ENCODE data around the gene HMSD.
A peak's percentile ranks its signal among the peaks of the same experiment; 100 is the strongest.
"Not testable (repeated sequence)": the region's sequence is repeated elsewhere in the genome, so short reads cannot be mapped to it uniquely, and the experiment has no call there.

The HMSD gene, protein sequence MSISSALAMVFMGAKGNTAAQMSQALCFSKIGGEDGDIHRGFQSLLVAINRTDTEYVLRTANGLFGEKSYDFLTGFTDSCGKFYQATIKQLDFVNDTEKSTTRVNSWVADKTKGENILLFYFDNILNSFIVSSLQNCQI

GRCh38 chr18:63949068-63949737 is at the start of gene HMSD:
TSS of gene HMSD (plus strand) at chr18:63949301. CDS start at chr18:63953456, 4,155 bp downstream.
- peak; percentile 65 for DNase-seq

DNA sequence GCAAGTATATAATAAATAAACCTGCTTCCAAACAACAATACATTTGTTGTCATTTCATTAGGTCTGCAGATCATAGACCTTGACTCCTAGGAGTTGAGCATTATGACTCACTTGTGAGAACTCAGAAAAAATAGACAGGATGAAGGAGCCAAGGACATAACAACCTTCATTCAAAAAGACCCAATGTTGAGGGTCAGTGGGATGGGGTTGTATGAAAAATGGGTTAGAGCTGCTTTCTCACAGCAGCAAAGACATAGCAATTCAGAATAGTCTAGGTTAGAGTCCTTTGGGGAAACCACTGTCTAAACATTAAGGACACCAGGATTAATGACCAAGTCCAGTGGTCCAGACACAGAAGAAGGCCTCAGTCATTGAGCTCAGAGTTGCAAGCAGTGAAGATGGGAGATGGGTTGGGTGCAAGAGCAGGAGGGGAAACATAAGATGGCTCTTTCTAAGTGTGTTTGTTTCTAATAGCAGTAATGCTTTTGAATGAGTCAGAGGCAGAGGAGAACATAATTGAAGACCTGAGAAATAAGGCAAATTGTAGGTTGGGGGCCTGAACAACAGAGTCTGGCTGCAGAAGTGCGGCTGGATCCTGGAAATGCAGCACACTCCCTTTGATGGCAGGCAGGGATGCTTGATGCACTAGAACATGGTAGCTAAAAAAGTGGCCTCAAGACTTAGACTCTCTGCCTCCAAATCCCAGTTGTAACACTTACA is 45.1 kb upstream of the HMSD start:
- DNase-seq, result no peak

- DNase-seq, result no peak
These were observed 44.4 kb upstream of the HMSD start for GRCh38 chr18:63904694-63905093.

DNA sequence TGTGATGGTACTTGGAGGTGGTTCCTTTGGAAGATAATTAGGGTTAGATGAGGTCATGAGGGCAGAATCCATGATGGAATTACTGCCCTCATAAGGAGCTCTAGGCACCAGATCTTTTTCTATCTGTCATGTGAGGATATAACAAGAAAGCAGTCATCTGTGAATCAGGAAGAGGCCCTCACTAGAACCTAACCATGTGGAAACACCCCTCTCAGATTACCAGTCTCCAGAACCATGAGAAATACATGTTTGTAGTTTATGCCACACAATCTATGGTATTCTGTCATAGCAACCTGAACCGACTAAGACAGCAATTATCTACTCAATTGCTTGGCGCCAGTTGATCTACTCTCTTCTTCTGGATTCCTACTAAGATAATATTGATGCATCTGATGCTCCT is 43.7 kb upstream of the HMSD start:
- no peak for DNase-seq

DNA sequence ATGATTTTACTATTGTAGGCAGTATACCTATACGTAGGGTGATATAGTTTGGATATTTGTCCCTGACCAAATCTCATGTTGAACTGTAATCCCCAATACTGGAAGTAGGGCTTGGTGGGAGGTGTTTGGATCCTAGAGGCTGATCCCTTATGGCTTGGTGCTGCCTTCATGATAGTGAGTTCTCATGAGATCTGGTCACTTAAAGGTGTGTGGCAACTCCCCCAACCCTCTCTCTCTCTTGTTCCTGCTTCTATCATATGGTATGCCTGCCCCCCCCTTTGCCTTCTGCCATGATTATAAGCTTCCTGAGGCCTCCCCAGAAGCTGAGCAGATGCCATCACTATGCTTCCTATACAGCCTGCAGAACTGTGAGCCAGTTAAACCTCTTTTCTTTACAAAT is 43.0 kb upstream of the HMSD start:
- no peak for DNase-seq

GRCh38 chr18:63907664-63908063 is 41.4 kb upstream of the HMSD start, which contains the start of gene SERPINB10:
TSS of gene SERPINB10 (plus strand) at chr18:63907958. CDS start at chr18:63915511, 7,553 bp downstream.
- DNase-seq, result no peak

DNA sequence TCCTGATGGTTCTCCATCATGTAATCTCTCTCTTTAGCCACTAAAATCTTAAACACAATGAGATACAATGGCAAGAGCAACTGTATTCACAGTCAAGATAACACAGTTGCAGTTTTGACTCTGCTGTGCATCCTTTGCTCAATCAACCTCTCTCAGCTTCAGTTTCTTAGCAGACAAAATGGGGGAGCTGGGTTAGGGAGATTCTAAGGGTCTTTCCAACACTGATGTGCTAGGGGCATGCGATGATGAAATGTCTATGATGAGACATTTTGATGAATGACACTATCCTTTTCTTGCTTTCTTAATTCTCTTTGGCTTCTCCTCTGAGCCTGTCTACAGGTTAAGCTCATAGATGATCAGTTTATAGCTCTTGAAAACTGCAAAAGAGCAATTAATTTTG is 40.2 kb upstream of the HMSD start:
- DNase-seq, result no peak

DNA sequence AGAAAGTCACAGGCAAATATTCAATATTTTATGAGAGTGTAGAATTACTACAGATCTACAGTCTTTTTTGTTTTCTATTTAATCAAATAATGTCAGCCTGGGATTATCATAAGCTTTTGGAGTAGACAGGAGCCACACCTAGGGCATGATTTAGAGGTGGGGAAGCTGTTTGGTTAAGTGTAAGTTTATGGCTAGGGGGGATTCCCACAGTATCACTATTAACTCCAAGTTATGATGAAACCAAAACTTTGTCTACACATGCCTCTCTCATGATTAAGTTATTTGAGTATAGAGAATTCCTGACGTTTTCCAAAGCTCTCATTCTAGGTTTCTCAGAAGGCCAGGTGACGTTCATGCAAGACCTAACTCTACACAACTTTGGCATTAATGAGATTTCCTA is 39.2 kb upstream of the HMSD start:
- DNase-seq, result no peak

DNA sequence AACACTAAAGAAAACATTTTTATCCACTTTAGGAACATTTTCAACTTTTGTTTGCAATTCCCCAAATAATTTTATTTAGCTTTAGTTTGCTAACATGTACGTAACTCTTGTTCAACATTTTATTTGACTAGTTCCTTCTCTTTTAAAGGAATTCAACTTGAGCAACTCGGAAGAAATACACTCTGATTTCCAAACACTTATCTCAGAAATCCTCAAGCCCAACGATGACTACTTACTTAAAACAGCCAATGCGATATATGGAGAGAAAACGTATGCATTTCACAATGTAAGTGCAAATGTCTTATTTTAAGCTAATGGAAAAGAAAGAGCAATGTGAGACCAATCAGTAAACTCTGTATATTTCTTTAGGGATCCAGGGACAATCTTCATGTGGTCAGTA is 31.3 kb upstream of the HMSD start:
- no peak for DNase-seq

DNA sequence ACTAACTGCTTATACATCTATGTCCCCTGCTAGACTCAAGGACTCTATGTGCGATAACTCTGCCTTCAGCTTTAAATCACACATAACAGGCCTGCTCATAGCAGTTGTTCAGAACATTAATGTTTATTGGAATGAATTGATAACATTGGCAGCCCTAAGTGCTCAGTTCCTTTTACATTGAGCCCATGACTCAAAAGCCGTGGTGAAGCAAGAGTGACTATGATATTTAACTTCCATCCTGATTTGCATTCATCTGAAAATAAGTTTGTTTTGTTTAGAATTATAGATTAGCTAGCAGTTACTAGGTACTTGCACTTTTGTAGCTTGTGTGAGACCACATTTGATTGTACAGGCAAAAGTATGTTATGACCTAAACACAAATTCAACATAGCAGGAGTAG is 27.1 kb upstream of the HMSD start:
- DNase-seq, result no peak

DNA sequence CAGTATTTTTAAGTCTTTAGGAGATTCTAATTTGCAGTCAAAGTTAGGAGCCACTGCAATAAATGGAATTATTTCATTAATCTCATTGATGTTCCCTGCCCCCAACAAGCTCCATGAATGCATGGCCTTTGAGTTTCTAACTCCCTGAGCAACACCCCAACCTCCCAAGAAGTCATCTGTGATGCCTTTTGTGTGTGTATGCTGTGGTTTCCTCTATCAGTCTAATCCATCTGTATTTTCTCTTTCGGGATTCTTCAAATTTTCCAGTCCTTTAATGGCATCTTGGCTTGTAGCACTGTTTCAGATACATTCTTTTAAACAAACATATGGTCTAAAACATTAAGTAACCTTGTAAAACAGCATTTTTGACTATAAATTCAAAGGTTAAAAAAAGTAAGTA is 24.6 kb upstream of the HMSD start:
- DNase-seq, result no peak

DNA sequence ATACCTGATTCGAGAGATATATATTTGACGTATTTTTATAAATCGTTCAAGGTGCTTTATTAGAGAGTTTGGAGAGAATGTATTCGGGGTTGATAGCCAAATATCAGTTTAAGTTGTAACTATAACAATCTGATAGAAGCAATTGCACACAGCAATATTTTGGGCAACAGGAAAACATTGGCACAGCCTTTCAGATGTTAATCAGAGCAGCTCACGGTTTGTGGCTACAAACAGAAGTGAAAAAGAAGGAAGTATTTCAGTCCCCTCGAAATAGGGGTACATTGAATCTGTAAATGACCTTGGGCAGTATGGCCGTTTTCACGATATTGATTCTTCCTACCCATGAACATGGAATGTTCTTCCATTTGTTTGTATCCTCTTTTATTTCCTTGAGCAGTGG is 20.8 kb upstream of the HMSD start:
- no peak for DNase-seq

DNA sequence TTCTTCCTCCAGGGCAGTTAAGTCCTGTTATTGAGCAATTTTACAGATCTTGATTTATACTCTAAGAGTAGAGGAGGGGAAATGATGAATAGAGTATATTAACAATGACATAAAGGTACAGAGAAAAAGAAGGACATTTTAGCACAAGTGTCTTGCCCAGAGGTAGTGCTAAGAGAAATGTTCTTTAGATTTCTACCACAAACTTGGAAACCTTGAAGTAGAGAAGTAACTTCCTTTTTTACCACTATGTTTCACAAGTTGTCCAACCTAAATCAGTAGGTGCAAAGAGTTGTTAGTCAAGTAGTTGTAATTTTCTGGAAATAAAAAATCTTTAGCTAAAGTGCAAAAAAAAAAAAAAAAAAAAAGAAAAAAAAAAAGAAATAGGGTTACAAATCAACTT is 19.7 kb upstream of the HMSD start:
- DNase-seq, result not testable (repeated sequence)

- DNase-seq, result no peak
These were observed 18.2 kb upstream of the HMSD start for GRCh38 chr18:63930773-63931354.

DNA sequence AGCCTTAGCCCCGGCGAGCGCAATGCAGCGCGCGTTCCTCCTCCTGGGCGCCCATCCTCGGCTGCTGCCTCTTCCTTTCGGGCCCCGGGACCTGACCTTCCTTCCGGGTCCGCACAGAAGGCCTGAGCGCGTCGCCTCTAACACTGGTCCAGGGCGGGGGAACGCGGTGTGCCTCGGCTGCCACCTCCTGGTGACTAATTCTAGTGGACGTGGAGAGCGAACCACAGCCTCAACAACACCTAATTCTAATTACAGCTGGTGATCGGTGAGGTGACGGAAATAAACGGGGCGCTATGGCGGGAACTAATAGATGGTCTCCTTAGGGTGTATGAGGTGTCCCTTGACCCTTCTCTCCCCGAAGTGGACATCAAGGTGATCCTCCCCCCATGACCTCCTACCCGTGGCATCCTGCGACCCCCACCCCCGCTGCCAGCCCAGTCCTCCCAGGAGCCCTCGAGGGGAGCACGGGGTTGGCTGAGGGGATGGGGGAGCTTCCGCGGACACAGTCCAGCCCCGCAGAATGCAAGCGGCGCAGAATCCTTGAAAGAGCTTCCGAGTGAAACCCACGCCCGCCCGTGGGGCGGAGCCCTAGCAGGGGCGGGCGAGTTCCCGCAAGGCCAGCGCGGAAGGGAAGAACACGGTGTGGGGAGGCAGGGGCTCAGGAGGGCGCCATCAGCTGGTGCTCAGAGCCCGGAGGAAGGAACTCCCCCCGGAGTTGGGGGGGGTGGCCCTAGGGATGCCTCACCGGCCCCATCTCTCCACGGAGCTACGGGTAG is 12.8 kb upstream of the HMSD start:
- DNase-seq, result peak; percentile 41

DNA sequence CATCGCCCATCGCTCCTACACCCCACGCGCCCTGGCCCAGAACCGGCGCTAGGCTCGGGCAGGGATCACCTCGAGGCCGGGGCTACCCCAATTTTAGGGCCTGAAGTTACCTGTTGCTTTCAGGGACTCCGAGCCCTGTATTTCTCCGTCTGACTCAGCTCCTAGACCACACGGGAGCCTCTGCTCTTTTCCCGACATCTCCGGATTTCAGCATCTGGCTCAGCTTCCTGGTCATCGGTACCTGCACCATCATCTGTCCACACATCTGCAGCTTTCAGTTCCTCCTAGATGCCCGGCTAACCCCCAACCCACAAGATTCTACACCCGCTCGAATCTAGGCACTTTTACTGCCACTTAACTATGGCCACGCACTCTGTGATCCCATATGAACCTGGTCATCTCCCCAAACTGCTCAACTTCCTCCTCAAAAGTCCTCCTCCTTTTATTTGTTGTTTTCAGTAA is 12.1 kb upstream of the HMSD start:
- no peak for DNase-seq

GRCh38 chr18:63940008-63940407 is 9.1 kb upstream of the HMSD start:
- no peak for DNase-seq

DNA sequence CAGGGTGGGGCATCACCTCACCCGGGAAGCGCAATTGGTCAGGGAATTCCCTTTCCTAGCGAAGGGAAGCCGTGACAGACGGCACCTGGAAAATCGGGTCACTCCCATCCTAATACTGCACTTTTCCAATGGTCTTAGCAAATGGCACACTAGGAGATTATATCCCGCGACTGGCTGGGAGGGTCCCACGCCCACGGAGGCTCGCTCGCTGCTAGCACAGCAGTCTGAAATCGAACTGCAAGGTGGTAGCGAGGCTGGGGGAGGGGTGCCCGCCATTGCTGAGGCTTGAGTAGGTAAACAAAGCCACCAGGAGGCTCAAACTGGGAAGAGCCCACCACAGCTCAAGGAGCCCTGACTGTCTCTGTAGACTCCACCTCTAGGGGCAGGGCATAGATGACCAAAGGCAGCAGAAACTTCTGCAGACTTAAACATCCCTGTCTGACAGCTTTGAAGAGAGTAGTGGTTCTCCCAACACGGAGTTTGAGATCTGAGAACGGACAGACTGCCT is 8.5 kb upstream of the HMSD start:
- not testable (repeated sequence) for DNase-seq

DNA sequence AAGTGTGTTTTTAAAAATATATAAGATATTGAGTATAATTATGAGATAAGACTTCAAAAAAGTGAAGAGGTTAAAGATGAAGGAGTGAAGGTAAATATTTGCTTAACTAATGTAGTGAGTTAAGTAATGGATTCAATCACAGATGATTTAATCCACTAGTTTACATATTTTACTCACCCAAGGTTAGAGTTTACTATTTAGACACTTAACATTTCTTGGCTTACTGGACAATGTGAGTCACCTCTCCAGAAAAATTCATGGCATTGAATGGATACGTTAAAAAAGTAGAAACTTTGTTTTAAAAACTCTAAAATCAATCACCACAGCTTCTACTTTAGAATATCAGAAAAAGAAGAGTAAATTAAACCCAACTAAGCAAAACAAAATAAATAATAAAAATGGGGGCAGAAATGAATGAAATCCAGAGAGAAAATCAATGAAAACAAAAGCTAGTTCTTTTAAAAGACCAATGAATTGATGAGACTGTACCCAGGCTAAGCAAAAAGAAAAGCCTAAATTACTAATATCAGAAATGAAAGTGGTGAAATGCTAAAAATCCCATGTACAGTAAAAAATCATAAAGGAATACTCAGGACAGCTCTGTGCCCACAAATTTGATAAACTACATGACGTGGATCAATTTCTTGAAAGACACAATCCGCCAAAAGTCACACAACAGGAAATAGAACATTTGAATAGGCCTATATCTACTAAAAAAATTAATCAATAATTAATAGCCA is 1.9 kb upstream of the HMSD start:
- DNase-seq, result no peak

- peak; percentile 44 for DNase-seq
These were observed 2.2 kb downstream of the HMSD start for GRCh38 chr18:63951302-63951705.

DNA sequence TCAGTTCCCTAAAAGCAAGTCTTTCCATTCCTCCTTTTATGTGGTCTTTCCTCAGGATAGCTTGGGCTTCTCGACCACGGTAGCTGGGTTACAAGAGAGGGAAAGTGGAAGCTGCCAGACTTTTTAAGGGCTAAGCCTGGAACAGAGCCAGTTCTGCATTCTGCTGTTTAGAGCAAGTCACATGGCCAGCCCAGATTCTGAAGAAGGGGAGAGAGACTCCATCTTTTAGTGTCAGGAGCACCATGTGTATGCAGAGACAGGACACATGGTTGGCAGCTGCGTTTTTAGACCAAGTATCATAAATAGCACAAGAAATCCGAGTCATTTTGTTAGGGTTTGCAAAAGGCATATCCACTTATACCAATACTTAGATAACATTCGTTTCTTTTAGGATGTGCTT is 4.7 kb downstream of the HMSD start:
- no peak for DNase-seq

DNA sequence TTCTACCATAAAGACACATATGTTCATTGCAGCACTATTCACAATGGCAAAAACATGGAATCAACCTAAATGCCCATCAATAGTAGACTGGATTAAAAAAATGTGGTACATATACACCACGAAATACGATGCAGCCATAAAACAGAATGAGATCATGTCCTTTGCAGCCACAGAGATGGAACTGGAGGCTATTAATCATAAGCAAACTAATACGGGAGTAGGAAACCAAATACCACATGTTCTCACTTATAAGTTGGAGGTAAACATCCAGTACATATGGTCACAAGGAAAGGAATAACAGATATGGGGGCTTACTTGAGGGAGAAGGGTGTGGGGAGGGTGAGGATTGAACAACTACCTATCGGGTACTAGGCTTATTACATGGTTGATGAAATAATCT is 7.7 kb downstream of the HMSD start:
- DNase-seq, result no peak

Data from stimulated activated naive CD4-positive, alpha-beta T cell treated with Interleukin-2 at 50 U/mL for 16 hours (primary cell).